ENCODE measurements around the gene KLHL10.

KLHL10 gene

DNA sequence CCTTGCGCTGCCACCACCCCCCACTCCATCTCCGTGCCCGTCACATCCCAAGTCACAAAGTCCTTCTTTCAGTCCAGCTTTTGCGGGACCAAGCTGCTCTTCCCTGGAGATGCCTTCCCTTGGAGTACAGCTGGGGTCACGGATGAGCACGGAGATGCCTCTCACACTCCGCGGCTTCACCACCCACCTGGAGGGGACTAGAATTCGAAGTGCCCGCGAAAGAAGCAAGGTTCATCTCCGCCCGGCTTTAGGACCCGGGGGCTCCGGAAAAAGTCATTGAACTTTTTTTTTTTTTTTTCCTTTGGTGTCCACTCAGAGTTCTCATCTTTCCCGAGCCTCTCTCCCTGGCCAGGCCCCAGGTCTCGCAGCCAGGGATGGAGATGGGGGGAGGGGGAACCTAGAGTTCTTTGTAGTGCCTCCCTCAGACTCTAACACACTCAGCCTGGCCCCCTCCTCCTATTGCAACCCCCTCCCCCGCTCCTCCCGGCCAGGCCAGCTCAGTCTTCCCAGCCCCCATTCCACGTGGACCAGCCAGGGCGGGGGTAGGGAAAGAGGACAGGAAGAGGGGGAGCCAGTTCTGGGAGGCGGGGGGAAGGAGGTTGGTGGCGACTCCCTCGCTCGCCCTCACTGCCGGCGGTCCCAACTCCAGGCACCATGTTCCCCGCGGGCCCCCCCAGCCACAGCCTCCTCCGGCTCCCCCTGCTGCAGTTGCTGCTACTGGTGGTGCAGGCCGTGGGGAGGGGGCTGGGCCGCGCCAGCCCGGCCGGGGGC, 25.1 kb upstream of the KLHL10 start, which contains the start of gene FKBP10:
Gene FKBP10, plus strand, starts transcription at position 624 of the 771 bp plus-strand sequence. Its CDS starts 31 bp downstream, at position 655.
- peak within 1 kb of the TSS; percentile 84 for H2BK15ac ChIP-seq (ENCODE audit: low read depth, poor library complexity, severe bottlenecking)
- H3K4me1 ChIP-seq (ENCODE audit: control insufficient read depth, insufficient read depth, low read depth, low read length), result peaks cover 46% of the 10 kb centered on the region
- H4K8ac ChIP-seq (ENCODE audit: low read length), result peak within 1 kb of the TSS; percentile 75
- peak within 1 kb of the TSS; percentile 91 to 92 for H3K18ac ChIP-seq (ENCODE audit: low read depth in 1 of 2, low read length in 2 of 2)
- peak within 1 kb of the TSS; percentile 0 to 94 for H3K14ac ChIP-seq (ENCODE audit: low read length in 2 of 2)
- peak within 1 kb of the TSS; percentile 89 for H2BK120ac ChIP-seq (ENCODE audit: low read depth, low read length)
- peak within 1 kb of the TSS; percentile 47 for H2AFZ ChIP-seq (ENCODE audit: low read depth, low read length)
- peak; percentile 95 for DNase-seq
- H2BK12ac ChIP-seq (ENCODE audit: low read length in 2 of 2), result peak within 1 kb of the TSS; percentile 75 to 91
- no peaks in the 10 kb centered on the region for H3K9me3 ChIP-seq (ENCODE audit: control insufficient read depth, low read length)
- peak within 1 kb of the TSS; percentile 84 for H3K4me2 ChIP-seq (ENCODE audit: low read length, poor library complexity, severe bottlenecking)
- H3K9ac ChIP-seq (ENCODE audit: low read length), result peak within 1 kb of the TSS; percentile 95
- H3K27me3 ChIP-seq (ENCODE audit: control insufficient read depth in 1 of 2, insufficient read depth in 1 of 2, low read length in 2 of 2), result no peaks in the 10 kb centered on the region
- peak within 1 kb of the TSS in 1 of 2 experiments; percentile 91 for H3K23ac ChIP-seq (ENCODE audit: low read length in 2 of 2)
- peak within 1 kb of the TSS; percentile 80 to 92 for H3K4ac ChIP-seq (ENCODE audit: low read depth in 1 of 2, low read length in 2 of 2)
- under 1% methylated on average over 23 of the region's 35 CpGs for WGBS
- peak within 1 kb of the TSS; percentile 92 for H4K91ac ChIP-seq (ENCODE audit: low read length)
- H3K36me3 ChIP-seq (ENCODE audit: control insufficient read depth in 1 of 2, insufficient read depth in 2 of 2, low read depth in 1 of 2, low read length in 2 of 2), result peaks cover 30 to 32% of the 10 kb centered on the region in 2 experiments
- H3K79me1 ChIP-seq (replicated peaks; ENCODE audit: low read length, poor library complexity, severe bottlenecking), result peaks cover 25% of the 10 kb centered on the region
- peak within 1 kb of the TSS; percentile 90 for H2BK5ac ChIP-seq (ENCODE audit: low read depth, low read length, poor library complexity, severe bottlenecking)
- peak within 1 kb of the TSS; percentile 94 for H3K27ac ChIP-seq (ENCODE audit: low read length, poor library complexity, severe bottlenecking)
- peak within 1 kb of the TSS; percentile 87 to 97 for H3K4me3 ChIP-seq (ENCODE audit: insufficient read depth in 1 of 2, low read depth in 1 of 2, low read length in 2 of 2)
- peak within 1 kb of the TSS; percentile 97 for H2AK5ac ChIP-seq (ENCODE audit: low read length, severe bottlenecking)

- peaks cover 26% of the 10 kb centered on the region for H3K79me1 ChIP-seq (replicated peaks; ENCODE audit: low read length, poor library complexity, severe bottlenecking)
- H2BK12ac ChIP-seq (ENCODE audit: low read length in 2 of 2), result peak overlapping the region; percentile 52 to 75
- H3K27ac ChIP-seq (ENCODE audit: low read length, poor library complexity, severe bottlenecking), result peak overlapping the region; percentile 94
- H3K36me3 ChIP-seq (ENCODE audit: control insufficient read depth in 1 of 2, insufficient read depth in 2 of 2, low read depth in 1 of 2, low read length in 2 of 2), result peaks cover 30 to 33% of the 10 kb centered on the region in 2 experiments
- peaks cover 48% of the 10 kb centered on the region for H3K4me1 ChIP-seq (ENCODE audit: control insufficient read depth, insufficient read depth, low read depth, low read length)
- H4K91ac ChIP-seq (ENCODE audit: low read length), result peak overlapping the region; percentile 92
- H3K9ac ChIP-seq (ENCODE audit: low read length), result peak overlapping the region; percentile 95
- peak overlapping the region; percentile 97 for H2AK5ac ChIP-seq (ENCODE audit: low read length, severe bottlenecking)
- peak overlapping the region; percentile 84 for H3K4me2 ChIP-seq (ENCODE audit: low read length, poor library complexity, severe bottlenecking)
- 1% methylated on average over 11 of the region's 12 CpGs for WGBS
- peak overlapping the region; percentile 75 for H4K8ac ChIP-seq (ENCODE audit: low read length)
- no peaks in the 10 kb centered on the region for H3K9me3 ChIP-seq (ENCODE audit: control insufficient read depth, low read length)
- H3K23ac ChIP-seq (ENCODE audit: low read length in 2 of 2), result peak overlapping the region in 1 of 2 experiments; percentile 61
- no peaks in the 10 kb centered on the region for H3K27me3 ChIP-seq (ENCODE audit: control insufficient read depth in 1 of 2, insufficient read depth in 1 of 2, low read length in 2 of 2)
- peak overlapping the region; percentile 0 to 94 for H3K14ac ChIP-seq (ENCODE audit: low read length in 2 of 2)
- peak overlapping the region; percentile 83 for H2BK120ac ChIP-seq (ENCODE audit: low read depth, low read length)
- DNase-seq, result no peak
- peak overlapping the region; percentile 80 to 92 for H3K4ac ChIP-seq (ENCODE audit: low read depth in 1 of 2, low read length in 2 of 2)
- H2BK15ac ChIP-seq (ENCODE audit: low read depth, poor library complexity, severe bottlenecking), result peak overlapping the region; percentile 80
- peak overlapping the region; percentile 87 to 91 for H3K18ac ChIP-seq (ENCODE audit: low read depth in 1 of 2, low read length in 2 of 2)
- peak overlapping the region; percentile 47 for H2AFZ ChIP-seq (ENCODE audit: low read depth, low read length)
- H3K4me3 ChIP-seq (ENCODE audit: insufficient read depth in 1 of 2, low read depth in 1 of 2, low read length in 2 of 2), result peak overlapping the region; percentile 84 to 97
- H2BK5ac ChIP-seq (ENCODE audit: low read depth, low read length, poor library complexity, severe bottlenecking), result peak overlapping the region; percentile 61
Measured at GRCh38 chr17:41813152-41813680, 24.4 kb upstream of the KLHL10 start.

DNA sequence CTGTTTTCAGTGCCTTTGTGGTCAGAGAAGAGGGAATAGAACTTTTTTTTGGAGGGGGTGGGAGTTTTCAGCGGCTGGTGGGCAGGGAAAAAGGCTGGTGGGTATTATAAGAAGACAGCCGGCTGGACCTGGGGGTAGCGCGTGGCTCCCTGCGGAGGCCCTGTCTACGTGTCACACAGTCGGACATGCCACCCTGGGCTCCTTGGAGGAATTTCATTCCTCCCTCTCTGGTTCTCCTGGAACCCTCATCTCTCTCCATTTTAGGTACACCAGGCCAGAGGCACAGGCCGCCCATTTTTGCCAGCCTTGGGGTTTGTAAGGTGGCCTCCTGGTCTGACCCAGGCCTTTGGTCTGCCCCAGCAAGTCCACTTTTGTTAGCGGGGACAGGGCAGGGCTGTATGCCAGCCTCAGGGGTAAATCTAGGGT, 23.9 kb upstream of the KLHL10 start:
- Histone ChIP-seq H2AFZ (ENCODE audit: low read depth, low read length) (no peak overlapping the region), H3K27ac (ENCODE audit: low read length, poor library complexity, severe bottlenecking) (peak overlapping the region; percentile 94), H2BK15ac (ENCODE audit: low read depth, poor library complexity, severe bottlenecking) (peak overlapping the region; percentile 84), H3K79me1 (replicated peaks; ENCODE audit: low read length, poor library complexity, severe bottlenecking) (peaks cover 26% of the 10 kb centered on the region), H3K4me1 (ENCODE audit: control insufficient read depth, insufficient read depth, low read depth, low read length) (peaks cover 48% of the 10 kb centered on the region), H2BK120ac (ENCODE audit: low read depth, low read length) (no peak overlapping the region), H3K23ac (ENCODE audit: low read length in 2 of 2) (peak overlapping the region in 1 of 2 experiments; percentile 91), H3K14ac (ENCODE audit: low read length in 2 of 2) (peak overlapping the region; percentile 0 to 61), H3K9me3 (ENCODE audit: control insufficient read depth, low read length) (no peaks in the 10 kb centered on the region), H3K36me3 (ENCODE audit: control insufficient read depth in 1 of 2, insufficient read depth in 2 of 2, low read depth in 1 of 2, low read length in 2 of 2) (peaks cover 28 to 31% of the 10 kb centered on the region in 2 experiments), H3K18ac (ENCODE audit: low read depth in 1 of 2, low read length in 2 of 2) (peak overlapping the region; percentile 12 to 87), H3K4me2 (ENCODE audit: low read length, poor library complexity, severe bottlenecking) (peak overlapping the region; percentile 84), H2AK5ac (ENCODE audit: low read length, severe bottlenecking) (peak overlapping the region; percentile 97), H4K8ac (ENCODE audit: low read length) (no peak overlapping the region), H2BK5ac (ENCODE audit: low read depth, low read length, poor library complexity, severe bottlenecking) (peak overlapping the region; percentile 69), H4K91ac (ENCODE audit: low read length) (peak overlapping the region; percentile 1), H3K4me3 (ENCODE audit: insufficient read depth in 1 of 2, low read depth in 1 of 2, low read length in 2 of 2) (peak overlapping the region; percentile 84 to 97), H3K4ac (ENCODE audit: low read depth in 1 of 2, low read length in 2 of 2) (peak overlapping the region; percentile 57 to 92), H2BK12ac (ENCODE audit: low read length in 2 of 2) (peak overlapping the region; percentile 75 to 80), H3K27me3 (ENCODE audit: control insufficient read depth in 1 of 2, insufficient read depth in 1 of 2, low read length in 2 of 2) (no peaks in the 10 kb centered on the region), H3K9ac (ENCODE audit: low read length) (peak overlapping the region; percentile 95)
- 14% methylated on average over 9 of the region's 9 CpGs for WGBS
- DNase-seq, result peak; percentile 27

DNA sequence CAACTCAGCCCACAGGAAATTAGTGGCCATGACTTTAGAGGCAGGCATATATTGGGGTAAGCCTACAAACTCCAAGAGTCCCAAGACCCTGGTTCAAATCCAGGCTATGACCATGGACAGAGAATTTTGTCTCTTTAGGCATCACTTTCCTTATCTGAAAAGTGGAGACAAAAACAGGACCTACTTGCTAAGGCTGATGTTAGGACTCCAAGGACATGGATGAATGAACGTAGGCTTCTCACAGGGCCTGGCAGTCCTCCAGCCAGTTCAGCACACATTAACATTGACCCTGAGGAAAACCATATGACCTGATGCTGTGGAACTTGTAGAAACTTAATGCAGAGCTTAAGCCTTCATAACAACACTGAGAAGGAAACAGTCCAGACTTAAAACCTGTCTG, 23.4 kb upstream of the KLHL10 start:
- Histone ChIP-seq H3K4ac (ENCODE audit: low read depth in 1 of 2, low read length in 2 of 2) (no peak overlapping the region), H2BK5ac (ENCODE audit: low read depth, low read length, poor library complexity, severe bottlenecking) (peak overlapping the region; percentile 69), H3K27ac (ENCODE audit: low read length, poor library complexity, severe bottlenecking) (peak overlapping the region; percentile 94), H2AFZ (ENCODE audit: low read depth, low read length) (no peak overlapping the region), H3K4me1 (ENCODE audit: control insufficient read depth, insufficient read depth, low read depth, low read length) (peaks cover 47% of the 10 kb centered on the region), H3K27me3 (ENCODE audit: control insufficient read depth in 1 of 2, insufficient read depth in 1 of 2, low read length in 2 of 2) (no peaks in the 10 kb centered on the region), H2AK5ac (ENCODE audit: low read length, severe bottlenecking) (peak overlapping the region; percentile 97), H3K4me2 (ENCODE audit: low read length, poor library complexity, severe bottlenecking) (peak overlapping the region; percentile 84), H3K23ac (ENCODE audit: low read length in 2 of 2) (peak overlapping the region in 1 of 2 experiments; percentile 91), H2BK12ac (ENCODE audit: low read length in 2 of 2) (peak overlapping the region in 1 of 2 experiments; percentile 75), H3K18ac (ENCODE audit: low read depth in 1 of 2, low read length in 2 of 2) (peak overlapping the region in 1 of 2 experiments; percentile 87), H3K4me3 (ENCODE audit: insufficient read depth in 1 of 2, low read depth in 1 of 2, low read length in 2 of 2) (peak overlapping the region in 1 of 2 experiments; percentile 97), H4K8ac (ENCODE audit: low read length) (no peak overlapping the region), H3K79me1 (replicated peaks; ENCODE audit: low read length, poor library complexity, severe bottlenecking) (peaks cover 26% of the 10 kb centered on the region), H2BK15ac (ENCODE audit: low read depth, poor library complexity, severe bottlenecking) (peak overlapping the region; percentile 84), H3K36me3 (ENCODE audit: control insufficient read depth in 1 of 2, insufficient read depth in 2 of 2, low read depth in 1 of 2, low read length in 2 of 2) (peaks cover 29 to 35% of the 10 kb centered on the region in 2 experiments), H3K9ac (ENCODE audit: low read length) (peak overlapping the region; percentile 95), H3K9me3 (ENCODE audit: control insufficient read depth, low read length) (no peaks in the 10 kb centered on the region), H4K91ac (ENCODE audit: low read length) (no peak overlapping the region), H3K14ac (ENCODE audit: low read length in 2 of 2) (peak overlapping the region in 1 of 2 experiments; percentile 31), H2BK120ac (ENCODE audit: low read depth, low read length) (no peak overlapping the region)
- DNase-seq, result peak; percentile 62
- WGBS, result 9% methylated on average over 1 of the region's 1 CpG

Data from mesenchymal stem cell (in vitro differentiated cells and primary cell).